LoVo (cell line): ENCODE data around the gene PMM2.

Experiments used
- DNase-seq: peaks from one replicate; pipeline ENCODE4 v3.0.0-alpha.2; 2016; ENCODE audit warnings: low spot score

Gene PMM2

DNA sequence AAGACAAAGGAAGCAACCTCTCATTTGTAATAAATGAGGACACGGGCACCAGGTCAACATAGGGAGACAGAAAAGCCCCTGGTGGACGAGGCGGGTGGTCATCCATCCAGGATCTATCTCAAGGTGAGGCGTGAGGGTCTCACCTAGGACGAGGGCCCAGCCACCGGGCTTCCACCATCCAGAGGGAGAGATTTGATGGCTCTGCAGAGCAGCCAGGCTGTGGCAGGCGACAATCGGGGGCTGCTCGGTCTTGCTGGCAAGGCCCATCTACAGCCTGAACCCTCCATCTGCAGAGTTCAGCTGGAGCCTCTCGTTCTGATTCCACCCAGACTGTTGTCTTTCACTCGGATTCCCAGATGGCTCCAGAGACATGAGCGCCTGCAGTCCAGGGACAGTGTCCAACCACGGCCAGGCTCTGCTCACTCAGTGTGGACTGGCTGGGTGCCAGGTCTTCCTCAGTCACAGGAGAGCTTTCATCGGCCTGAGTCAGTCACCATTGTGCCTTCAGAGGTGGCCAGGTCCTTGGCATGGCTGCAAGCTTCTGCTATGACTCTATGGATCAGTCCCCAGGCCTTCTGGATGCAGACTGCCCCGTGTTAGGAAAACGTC is 90.4 kb downstream of the PMM2 start:
- peak; percentile 42 for DNase-seq

DNA sequence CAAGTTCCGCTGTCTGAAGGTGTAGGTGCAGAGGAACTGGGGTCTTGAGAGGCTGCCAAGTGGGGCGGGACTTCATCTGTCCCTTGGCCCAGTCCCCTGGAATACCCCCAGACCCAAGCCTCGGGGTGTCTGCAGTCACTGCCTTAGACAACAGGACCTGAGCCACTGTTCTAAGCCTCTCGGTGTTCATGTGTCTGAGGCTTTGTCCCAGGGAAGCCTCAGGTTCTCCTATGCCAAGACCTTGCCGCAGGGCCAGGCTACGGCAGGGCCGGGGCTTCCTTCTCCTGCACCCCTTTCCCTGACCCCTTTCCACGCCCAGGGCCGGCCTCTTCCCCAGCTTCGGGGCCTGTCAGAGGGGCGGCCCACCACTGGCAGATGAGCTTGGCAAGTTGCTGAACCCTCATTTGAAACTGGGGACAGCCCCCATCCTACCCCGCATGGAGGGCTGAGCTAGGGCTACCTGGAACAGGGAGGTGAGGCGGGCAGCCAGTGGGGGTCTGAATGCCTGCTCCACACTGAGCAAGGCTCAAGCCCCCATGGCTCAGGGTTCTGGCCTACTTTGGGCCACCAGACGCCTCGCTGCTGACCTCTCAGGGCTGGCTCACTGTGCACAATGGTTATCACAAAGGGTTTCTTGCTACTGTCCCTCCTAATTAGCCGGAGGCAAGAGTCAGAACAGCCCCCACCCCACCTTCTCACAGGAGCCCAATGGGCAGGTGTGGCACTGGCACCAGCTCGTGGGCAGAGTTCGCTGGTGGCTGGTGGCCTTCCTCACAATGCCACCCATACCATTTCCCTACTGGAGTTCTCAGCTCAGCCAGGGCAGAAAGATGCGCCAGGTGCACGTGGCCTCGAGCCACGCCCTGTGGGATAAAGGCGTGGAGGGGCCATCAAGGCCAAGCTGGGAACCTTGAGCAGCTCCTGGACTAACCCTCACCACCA is 91.6 kb downstream of the PMM2 start:
- no peak for DNase-seq

DNA sequence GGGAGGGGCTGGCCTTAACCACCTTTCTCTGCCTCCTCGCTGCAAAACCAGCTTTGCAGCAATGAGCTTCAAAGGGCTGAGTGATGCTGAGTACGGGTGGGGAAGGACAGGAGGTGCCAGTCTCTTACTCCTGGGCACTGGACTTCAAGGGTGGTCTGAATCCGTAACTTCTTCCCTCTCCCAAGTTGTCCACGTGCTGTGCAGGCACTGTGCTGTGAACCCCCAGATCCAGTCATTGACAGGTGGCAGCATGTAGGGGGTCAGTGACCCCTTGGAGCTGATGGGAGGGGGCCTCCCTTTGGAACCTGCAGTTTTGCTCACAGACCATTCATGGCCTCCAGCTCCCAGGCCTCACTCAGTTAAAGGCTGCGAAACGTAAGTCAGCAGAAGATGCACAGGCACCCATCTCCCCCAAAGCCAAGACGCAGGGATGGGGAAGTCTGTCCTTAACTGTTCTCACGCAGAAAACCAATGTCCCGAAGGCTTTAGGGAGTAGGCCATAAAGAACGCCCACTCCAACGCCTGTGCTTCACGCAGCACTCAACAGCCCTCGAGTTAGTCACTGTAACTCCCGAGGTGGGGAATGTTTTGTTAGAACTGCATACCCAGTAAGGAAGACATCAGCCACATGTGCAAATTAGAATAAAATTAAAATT is 92.4 kb downstream of the PMM2 start:
- DNase-seq, result no peak

DNA sequence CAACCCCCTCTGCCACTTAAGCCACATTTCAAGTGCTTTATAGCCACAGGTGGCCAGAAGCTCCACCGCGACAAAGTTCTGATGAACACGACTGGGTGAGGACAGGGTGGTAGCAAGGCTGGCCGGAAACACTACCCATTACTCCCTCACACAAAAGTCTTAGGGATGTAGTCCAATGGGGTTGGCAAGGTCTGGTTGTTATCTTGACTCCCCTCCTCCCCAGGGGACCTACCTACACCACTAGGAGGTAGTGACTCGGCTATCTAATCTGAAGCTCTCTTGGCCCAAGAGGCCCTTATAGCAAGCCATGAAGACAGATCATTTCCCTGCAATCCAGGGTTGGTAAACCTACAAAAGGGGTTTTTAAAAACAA is 92.9 kb downstream of the PMM2 start:
- no peak for DNase-seq

DNA sequence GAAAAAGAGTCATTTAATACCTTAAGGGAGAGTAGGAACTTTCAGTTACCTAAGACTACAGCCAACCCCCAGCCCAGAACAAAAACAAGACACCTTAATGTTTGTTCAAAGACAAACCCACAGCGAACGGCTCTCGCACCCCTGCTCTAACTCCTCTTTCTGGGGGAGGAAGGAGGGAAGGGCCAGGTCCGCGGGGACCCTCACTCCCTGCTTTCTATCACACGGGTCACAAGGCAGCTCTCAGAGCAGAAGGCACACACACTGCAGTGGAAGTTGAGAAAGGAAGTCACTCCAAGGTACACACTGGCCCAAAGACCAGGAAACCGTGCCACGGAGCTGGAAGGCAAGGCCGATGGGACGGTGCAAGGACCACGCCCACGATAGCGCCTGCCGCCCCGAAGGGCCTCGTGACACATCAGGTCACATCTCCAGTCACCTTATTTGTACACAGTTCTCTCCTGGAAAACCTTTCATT is 94.5 kb downstream of the PMM2 start:
- no peak for DNase-seq

DNA sequence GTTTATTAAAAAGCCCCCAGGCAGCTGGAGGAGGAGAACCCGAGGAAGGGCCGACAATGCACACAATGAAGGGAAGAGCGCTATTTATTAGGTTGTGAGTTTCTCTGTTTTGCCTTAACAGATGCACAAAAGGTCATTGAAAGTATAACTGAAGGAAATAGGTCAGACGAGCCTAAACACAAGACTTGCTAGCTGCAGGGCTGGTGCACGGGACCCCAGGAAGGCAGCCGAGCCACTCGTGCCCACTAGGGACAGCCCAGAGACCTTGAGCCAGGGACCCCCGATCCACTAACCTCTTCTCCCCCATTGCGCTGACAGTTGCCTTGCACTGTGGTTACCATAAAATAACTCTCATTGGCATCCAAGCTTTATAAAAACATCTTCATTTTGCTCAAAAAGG is 95.8 kb downstream of the PMM2 start:
- DNase-seq, result no peak

DNA sequence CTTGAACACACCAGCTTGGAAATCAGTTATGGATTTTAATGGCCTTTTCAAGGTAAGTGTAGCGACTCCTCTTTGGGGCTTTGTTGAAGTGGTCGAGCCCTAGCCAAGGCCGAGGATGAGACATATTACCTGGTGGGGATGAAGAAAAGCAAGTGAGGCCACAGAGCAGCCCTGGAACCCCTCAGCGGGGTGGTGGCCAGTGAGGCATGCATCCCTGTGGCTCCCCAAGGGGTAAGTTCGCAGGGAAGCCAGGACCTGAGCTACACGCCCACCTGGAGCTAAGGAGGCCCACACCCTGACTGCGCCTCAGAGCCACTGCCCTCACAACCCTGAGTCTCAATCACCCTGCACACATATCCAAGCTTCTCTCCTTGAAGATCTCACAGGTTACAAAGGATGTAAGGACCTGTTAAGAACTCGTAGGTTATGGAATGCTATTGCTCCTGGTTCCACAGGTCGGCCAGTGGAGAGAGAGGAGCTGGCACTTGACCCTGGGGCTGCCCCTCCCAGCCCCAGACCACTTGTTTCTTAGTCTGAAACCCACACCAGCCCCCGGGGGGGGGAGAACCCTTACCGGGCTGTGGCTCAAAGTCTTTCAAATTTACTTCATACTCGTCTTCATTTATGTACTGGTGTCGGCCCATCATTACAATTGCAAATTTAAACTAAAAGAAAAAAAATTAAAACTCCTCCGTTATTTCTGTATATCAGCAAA is 96.5 kb downstream of the PMM2 start:
- DNase-seq, result no peak

DNA sequence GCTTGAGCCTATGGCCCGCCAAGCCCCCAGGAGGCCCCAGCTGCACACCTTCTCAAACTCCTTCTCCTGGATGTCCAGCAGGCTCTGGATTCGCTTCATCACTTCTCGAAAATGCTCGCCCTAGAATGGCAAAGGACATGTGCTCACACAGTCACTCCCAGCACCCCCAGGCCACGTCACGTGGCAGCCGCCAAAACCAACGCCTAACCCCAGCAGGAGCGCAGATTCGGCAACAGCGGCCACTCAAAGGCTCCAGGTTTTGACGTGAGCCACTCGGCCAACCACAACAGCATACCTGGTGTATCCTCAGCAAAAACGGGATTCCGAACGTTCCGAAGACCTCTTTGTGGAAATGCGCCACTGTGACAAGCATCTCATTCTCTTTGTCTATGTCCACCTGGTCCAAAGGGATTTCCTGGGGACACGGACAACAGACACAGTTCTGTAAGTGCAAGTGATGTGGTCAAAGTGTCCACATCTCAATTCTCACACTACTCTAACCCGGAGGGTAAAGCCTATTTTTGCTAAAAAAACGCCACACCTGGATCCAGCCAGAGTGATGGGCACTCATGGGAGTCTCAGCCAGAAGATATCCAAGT is 97.2 kb downstream of the PMM2 start:
- DNase-seq, result no peak

DNA sequence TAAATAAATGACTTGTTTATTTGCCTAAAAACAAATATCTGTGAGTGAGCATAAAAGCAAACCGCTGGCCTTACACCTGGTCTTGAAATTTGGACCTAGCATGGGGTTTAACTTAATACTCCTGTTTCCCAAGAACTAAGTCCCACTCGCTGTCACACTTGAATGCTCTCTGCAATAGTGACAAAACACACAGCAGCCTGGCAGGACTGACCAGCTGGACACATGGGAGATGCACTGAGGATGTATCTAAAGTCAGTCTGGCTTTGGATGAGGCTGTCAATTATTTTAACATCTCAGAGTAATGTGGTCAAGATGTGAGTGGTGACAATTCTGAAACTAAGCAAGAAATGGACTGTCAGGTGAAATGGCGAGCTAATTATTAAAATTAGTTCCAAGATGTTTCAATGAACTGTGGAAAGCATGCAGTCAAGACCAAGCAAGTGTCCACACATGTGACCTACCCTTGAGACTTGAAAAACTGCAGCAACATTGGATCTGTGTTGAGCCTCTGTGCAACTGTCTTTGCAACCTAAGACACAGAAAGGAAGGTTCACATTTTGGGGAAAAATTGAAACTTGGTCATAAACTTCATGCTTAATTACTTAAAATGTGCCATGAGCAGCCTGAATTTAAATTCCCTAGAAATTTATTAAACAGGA is 101.2 kb downstream of the PMM2 start:
- DNase-seq, result no peak
